GM21526 (cell line): Measurements from ENCODE around the gene TFDP2.
"Not testable (repeated sequence)": the region's sequence is repeated elsewhere in the genome, so short reads cannot be mapped to it uniquely, and the experiment has no call there.

Experiments
- ATAC-seq: cut with Tn5 transposase; IDR thresholded peaks from one replicate; pipeline ENCODE4 v1.9.1; 2021; ENCODE audit warnings: moderate library complexity; ENCODE audit not compliant: unreplicated experiment, low FRiP score

Gene TFDP2

GRCh38 chr3:141933421-141934300 is 215.7 kb downstream of the TFDP2 start:
- no peak for ATAC-seq

GRCh38 chr3:141930801-141931200 is 218.5 kb downstream of the TFDP2 start:
- no peak for ATAC-seq

- ATAC-seq = no peak
Measured at GRCh38 chr3:141929341-141929995, 219.9 kb downstream of the TFDP2 start.

- ATAC-seq = no peak
Measured at GRCh38 chr3:141928631-141929270, 220.6 kb downstream of the TFDP2 start.

GRCh38 chr3:141926929-141927328 is 222.4 kb downstream of the TFDP2 start:
- no peak for ATAC-seq

GRCh38 chr3:141925677-141926076 is 223.7 kb downstream of the TFDP2 start:
- not testable (repeated sequence) for ATAC-seq

GRCh38 chr3:141921316-141921715 is 228.0 kb downstream of the TFDP2 start:
- ATAC-seq = no peak

GRCh38 chr3:141920701-141921100 is 228.6 kb downstream of the TFDP2 start:
- no peak for ATAC-seq

GRCh38 chr3:141915766-141916165 is 233.6 kb downstream of the TFDP2 start:
- ATAC-seq = no peak

GRCh38 chr3:141915016-141915415 is 234.3 kb downstream of the TFDP2 start:
- ATAC-seq = no peak

GRCh38 chr3:141914311-141914710 is 235.0 kb downstream of the TFDP2 start:
- ATAC-seq = no peak

GRCh38 chr3:141913150-141913811 is 236.1 kb downstream of the TFDP2 start:
- ATAC-seq = no peak

- ATAC-seq = not testable (repeated sequence)
Measured at GRCh38 chr3:141909986-141910385, 239.4 kb downstream of the TFDP2 start.

GRCh38 chr3:141909408-141909807 is 239.9 kb downstream of the TFDP2 start:
- ATAC-seq = no peak

GRCh38 chr3:141905129-141905528 is 244.2 kb downstream of the TFDP2 start:
- no peak for ATAC-seq

GRCh38 chr3:141904203-141904602 is 245.1 kb downstream of the TFDP2 start:
- ATAC-seq = no peak

GRCh38 chr3:141901914-141902313 is 247.4 kb downstream of the TFDP2 start:
- no peak for ATAC-seq

- ATAC-seq = no peak
Measured at GRCh38 chr3:141900343-141900742, 249.0 kb downstream of the TFDP2 start.

GRCh38 chr3:141898908-141899307 is 250.4 kb downstream of the TFDP2 start:
- no peak for ATAC-seq

GRCh38 chr3:141895731-141896130 is 253.6 kb downstream of the TFDP2 start:
- no peak for ATAC-seq
